GM12891 (cell line): ENCODE measurements around the gene TLCD3B.

ENCODE experiments used
- POLR2A ChIP-seq: IDR thresholded peaks from 2 replicates; pipeline ENCODE4 v1.6.1; 2011; ENCODE audit warnings: low read depth, low read length, control low read depth
- POLR2AphosphoS5 ChIP-seq: IDR thresholded peaks from 2 replicates; pipeline ENCODE4 v1.6.1; 2011; ENCODE audit warnings: low read depth, low read length, control low read depth

- TF ChIP-seq POLR2A (no peak), POLR2AphosphoS5 (no peak)
These were observed 55.9 kb downstream of the TLCD3B start for GRCh38 chr16:29975134-29975538.
